ENCODE measurements around the gene ZFHX3. TPM values are rescaled to one million over a fixed set of nuclear protein-coding genes. Genes with fewer than 3 reads are reported as not detected.

The ZFHX3 gene
- total and polyA plus RNA-seq, 9 of the 15 experiments (the other 6 are each of a cell fraction or from before 2014, with no cell fraction given) = 0.01 to 0.23 (median 0.06) TPM; not detected in 4

DNA sequence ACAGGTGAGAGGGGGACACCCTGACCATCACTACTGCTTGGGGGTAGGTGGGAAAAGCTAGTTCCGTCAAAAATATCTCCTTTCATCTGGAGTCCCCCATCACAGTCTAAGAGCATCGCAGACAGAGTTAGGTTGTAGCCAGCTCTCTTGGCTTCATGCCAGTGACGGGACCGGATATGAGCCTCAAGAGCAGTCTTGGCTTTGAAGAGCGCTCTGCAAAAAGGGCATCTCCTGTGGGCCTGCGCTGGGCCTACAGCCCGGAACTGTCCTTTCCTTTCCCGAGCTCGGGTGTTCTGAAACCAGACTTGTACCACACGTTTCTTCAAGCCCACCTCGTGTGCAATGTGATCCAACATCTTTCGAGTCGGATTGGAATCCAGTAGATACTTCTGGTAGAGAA lies 253.6 kb downstream of the ZFHX3 start:
- no peaks in the 10 kb centered on the region for H3K9me3 ChIP-seq (replicated peaks; ENCODE audit: control insufficient read depth, insufficient read depth, low read depth, low read length)
- ChIA-PET POLR2A (interaction anchor here (0.9 kb wide), 1 partner anchor 631 kb away, joined by 3 read pairs; no protein-coding TSS in a partner anchor), CTCF (ENCODE audit: low intra/inter-chr PET ratio) (no interaction called here)
- H2AFZ ChIP-seq (ENCODE audit: low read depth, low read length) = no peak overlapping the region
- H4K20me1 ChIP-seq (replicated peaks; ENCODE audit: control insufficient read depth, insufficient read depth, low read length) = no peaks in the 10 kb centered on the region
- TF ChIP-seq MAZ (CRISPR knock-in tag; conservative IDR thresholded peaks at IDR 0.05 in 1 of 2, IDR thresholded peaks at IDR 0.05 in 1 of 2) (no peak), NFIC (IDR thresholded peaks at IDR 0.05) (peak; percentile 71), DIDO1 (tag; IDR thresholded peaks at IDR 0.05; ENCODE audit: low read depth) (no peak), OTX1 (CRISPR knock-in tag; IDR thresholded peaks at IDR 0.05) (no peak)
- TF ChIP-seq, protein P1, sequence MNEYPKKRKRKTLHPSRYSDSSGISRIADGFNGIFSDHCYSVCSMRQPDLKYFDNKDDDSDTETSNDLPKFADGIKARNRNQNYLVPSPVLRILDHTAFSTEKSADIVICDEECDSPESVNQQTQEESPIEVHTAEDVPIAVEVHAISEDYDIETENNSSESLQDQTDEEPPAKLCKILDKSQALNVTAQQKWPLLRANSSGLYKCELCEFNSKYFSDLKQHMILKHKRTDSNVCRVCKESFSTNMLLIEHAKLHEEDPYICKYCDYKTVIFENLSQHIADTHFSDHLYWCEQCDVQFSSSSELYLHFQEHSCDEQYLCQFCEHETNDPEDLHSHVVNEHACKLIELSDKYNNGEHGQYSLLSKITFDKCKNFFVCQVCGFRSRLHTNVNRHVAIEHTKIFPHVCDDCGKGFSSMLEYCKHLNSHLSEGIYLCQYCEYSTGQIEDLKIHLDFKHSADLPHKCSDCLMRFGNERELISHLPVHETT (CRISPR knock-in tag; conservative IDR thresholded peaks at IDR 0.05 in 1 of 2, IDR thresholded peaks at IDR 0.05 in 1 of 2) = no peak
- TF ChIP-seq, protein P2, sequence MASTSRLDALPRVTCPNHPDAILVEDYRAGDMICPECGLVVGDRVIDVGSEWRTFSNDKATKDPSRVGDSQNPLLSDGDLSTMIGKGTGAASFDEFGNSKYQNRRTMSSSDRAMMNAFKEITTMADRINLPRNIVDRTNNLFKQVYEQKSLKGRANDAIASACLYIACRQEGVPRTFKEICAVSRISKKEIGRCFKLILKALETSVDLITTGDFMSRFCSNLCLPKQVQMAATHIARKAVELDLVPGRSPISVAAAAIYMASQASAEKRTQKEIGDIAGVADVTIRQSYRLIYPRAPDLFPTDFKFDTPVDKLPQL (IDR thresholded peaks at IDR 0.05; ENCODE audit: extremely low read depth, insufficient read length) = no peak
- H3K27me3 ChIP-seq (ENCODE audit: control insufficient read depth in 2 of 2, insufficient read depth in 2 of 2, low read length in 2 of 2) = peaks cover 2 to 40% of the 10 kb centered on the region in 2 experiments; a peak in 3 of 5 replicates
- no peak overlapping the region for H3K4me2 ChIP-seq (ENCODE audit: insufficient read depth, low read length)
- FAIRE-seq (no peak), ATAC-seq (no peak), DNase-seq (ENCODE audit: extremely low read depth in 1 of 4, low spot score in 3 of 4) (peak in 1 of 4 experiments; percentile 5)
- in situ Hi-C loops (cut with MboI) = no loop called here
- no peaks in the 10 kb centered on the region; a peak in 2 of 5 replicates for H3K4me1 ChIP-seq (replicated peaks in 1 of 2; ENCODE audit: control insufficient read depth in 2 of 2, insufficient read depth in 2 of 2, low read length in 2 of 2)
- no peaks in the 10 kb centered on the region for H3K36me3 ChIP-seq (ENCODE audit: control insufficient read depth, insufficient read depth, low read length)
- no peaks in the 10 kb centered on the region for H3K9me1 ChIP-seq (ENCODE audit: control insufficient read depth, insufficient read depth, low read length)
- no peaks in the 10 kb centered on the region for H3K79me2 ChIP-seq (ENCODE audit: control insufficient read depth, insufficient read depth, low read length)
- intact Hi-C loops (cut with micrococcal nuclease) = no loop called here
- no peak overlapping the region for H3K4me3 ChIP-seq
- no TSS peak for BruUV-seq (replicated peaks)
- no peak overlapping the region for H3K27ac ChIP-seq (ENCODE audit: extremely low read depth, low read depth, low read length)
- no peak overlapping the region for H3K9ac ChIP-seq (ENCODE audit: insufficient read depth in 1 of 2, low read depth in 2 of 2, low read length in 2 of 2)
- 16% methylated on average over 13 of the region's 13 CpGs for WGBS (ENCODE audit: insufficient coverage, low coverage, missing lambda C conversion rate)

Measured in K562 (cell line).